Neural progenitor cell (in vitro differentiated cells): Measurements from ENCODE around the gene SPG21. TPM values are rescaled to one million over a fixed set of nuclear protein-coding genes. Genes with fewer than 3 reads are reported as not detected.

Experiments used
- DNase-seq: peaks from one replicate; pipeline ENCODE4 v3.0.0-alpha.2; 2016; ENCODE audit warnings: low spot score
- H2AFZ ChIP-seq: fragments of 200-600 bp; sonication (generic); replicated peaks from 2 replicates; pipeline ENCODE4 v1.6.1; 2016; ENCODE audit warnings: antibody characterized with exemption
- H3F3A ChIP-seq: fragments of 200-600 bp; sonication (generic); 2 replicates; pipeline ENCODE4 v1.6.1; 2016; ENCODE audit warnings: antibody characterized with exemption, low read depth
- H3K27ac ChIP-seq: fragments of 200-600 bp; sonication (generic); 2 replicates; pipeline ENCODE4 v1.5.1; 2016; ENCODE audit warnings: mild to moderate bottlenecking
- H3K27me3 ChIP-seq: fragments of 200-600 bp; sonication (generic); 2 replicates; pipeline ENCODE4 v1.6.1; 2016; ENCODE audit warnings: mild to moderate bottlenecking, moderate library complexity
- H3K36me3 ChIP-seq: fragments of 200-600 bp; sonication (generic); 2 replicates; pipeline ENCODE4 v1.5.1; 2016
- H3K4me1 ChIP-seq: fragments of 200-600 bp; sonication (generic); 2 replicates; pipeline ENCODE4 v1.6.1; 2016; ENCODE audit warnings: mixed run types
- H3K4me2 ChIP-seq: fragments of 200-600 bp; sonication (generic); 2 replicates; pipeline ENCODE4 v1.6.1; 2016
- H3K4me3 ChIP-seq: fragments of 200-600 bp; sonication (generic); 2 replicates; pipeline ENCODE4 v1.5.1; 2016
- H3K79me2 ChIP-seq: fragments of 200-600 bp; sonication (generic); 2 replicates; pipeline ENCODE4 v1.6.1; 2016; ENCODE audit warnings: low read depth
- H3K9ac ChIP-seq: fragments of 200-600 bp; sonication (generic); 2 replicates; pipeline ENCODE4 v1.6.1; 2016
- H3K9me3 ChIP-seq: fragments of 200-600 bp; sonication (generic); 2 replicates; pipeline ENCODE4 v1.5.1; 2016; ENCODE audit warnings: low read depth
- H4K20me1 ChIP-seq: fragments of 200-600 bp; sonication (generic); 2 replicates; pipeline ENCODE4 v1.6.1; 2016; ENCODE audit warnings: low read depth
- H3K27ac Mint-ChIP-seq: 3 replicates; pipeline ENCODE4 v1.8.0; 2021; ENCODE audit warnings: mixed read lengths
- H3K27me3 Mint-ChIP-seq: 2 replicates; pipeline ENCODE4 v1.8.0; 2022; ENCODE audit warnings: low read depth, mild to moderate bottlenecking, inconsistent platforms, moderate library complexity, mixed read lengths; ENCODE audit not compliant: insufficient read depth
- H3K36me3 Mint-ChIP-seq: 3 replicates; pipeline ENCODE4 v1.8.0; 2021; ENCODE audit warnings: mixed read lengths
- H3K4me1 Mint-ChIP-seq: 3 replicates; pipeline ENCODE4 v1.8.0; 2021; ENCODE audit warnings: mixed read lengths
- H3K4me3 Mint-ChIP-seq: 3 replicates; pipeline ENCODE4 v1.8.0; 2021; ENCODE audit warnings: mild to moderate bottlenecking, moderate library complexity, mixed read lengths
- H3K9me3 Mint-ChIP-seq: 3 replicates; pipeline ENCODE4 v1.8.0; 2020; ENCODE audit warnings: mixed read lengths
- EZH2 ChIP-seq: fragments of 200-600 bp; sonication (generic); IDR thresholded peaks from 2 replicates; pipeline ENCODE4 v1.6.1; 2017; ENCODE audit warnings: antibody characterized with exemption, mild to moderate bottlenecking, moderate library complexity
- EZH2phosphoT487 ChIP-seq: fragments of 200-600 bp; sonication (generic); IDR thresholded peaks from 2 replicates; pipeline ENCODE4 v1.6.1; 2017; ENCODE audit warnings: antibody characterized with exemption
- total RNA-seq: library from RNA; depleted of rRNA; stranded (reverse); fragments of >200 nt; gene quantifications from 2 replicates; pipeline ENCODE4 v1.2.3, GENCODE V29; 2015; ENCODE audit warnings: low replicate concordance
- TF ChIP-seq, protein P1 (sequence below): fragments of 200-600 bp; sonication (generic); IDR thresholded peaks from 2 replicates; pipeline ENCODE4 v1.5.1; 2017; ENCODE audit warnings: antibody characterized with exemption, mild to moderate bottlenecking

The SPG21 gene
- total RNA-seq, 1 donor from 2014 or later = 84.4 TPM

DNA sequence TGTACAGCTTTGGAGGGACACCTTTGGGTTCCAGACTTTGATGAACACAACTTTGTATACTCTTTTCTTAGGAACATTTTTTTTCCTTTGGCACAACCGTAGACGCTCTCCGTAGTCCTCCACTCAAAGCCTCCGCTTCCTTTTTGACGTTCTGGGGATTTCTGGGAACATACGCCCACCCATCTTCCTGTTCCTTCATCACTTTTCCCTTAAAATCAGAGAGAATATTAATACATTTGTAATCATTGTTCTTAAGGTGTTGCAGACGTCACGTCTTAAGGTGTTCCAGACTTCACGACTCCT is 405 bp upstream of the SPG21 start:
- peak overlapping the region; percentile 83 for H3K4me2 ChIP-seq
- Mint-ChIP-seq H3K4me3 (peak overlapping the region; percentile 90), H3K4me1 (peaks cover 36% of the 10 kb centered on the region), H3K9me3 (no peaks in the 10 kb centered on the region), H3K27me3 (peaks cover 3% of the 10 kb centered on the region), H3K36me3 (peaks cover 3% of the 10 kb centered on the region), H3K27ac (peak overlapping the region; percentile 96)
- no peak for DNase-seq
- TF ChIP-seq, protein P1, sequence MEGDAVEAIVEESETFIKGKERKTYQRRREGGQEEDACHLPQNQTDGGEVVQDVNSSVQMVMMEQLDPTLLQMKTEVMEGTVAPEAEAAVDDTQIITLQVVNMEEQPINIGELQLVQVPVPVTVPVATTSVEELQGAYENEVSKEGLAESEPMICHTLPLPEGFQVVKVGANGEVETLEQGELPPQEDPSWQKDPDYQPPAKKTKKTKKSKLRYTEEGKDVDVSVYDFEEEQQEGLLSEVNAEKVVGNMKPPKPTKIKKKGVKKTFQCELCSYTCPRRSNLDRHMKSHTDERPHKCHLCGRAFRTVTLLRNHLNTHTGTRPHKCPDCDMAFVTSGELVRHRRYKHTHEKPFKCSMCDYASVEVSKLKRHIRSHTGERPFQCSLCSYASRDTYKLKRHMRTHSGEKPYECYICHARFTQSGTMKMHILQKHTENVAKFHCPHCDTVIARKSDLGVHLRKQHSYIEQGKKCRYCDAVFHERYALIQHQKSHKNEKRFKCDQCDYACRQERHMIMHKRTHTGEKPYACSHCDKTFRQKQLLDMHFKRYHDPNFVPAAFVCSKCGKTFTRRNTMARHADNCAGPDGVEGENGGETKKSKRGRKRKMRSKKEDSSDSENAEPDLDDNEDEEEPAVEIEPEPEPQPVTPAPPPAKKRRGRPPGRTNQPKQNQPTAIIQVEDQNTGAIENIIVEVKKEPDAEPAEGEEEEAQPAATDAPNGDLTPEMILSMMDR = no peak
- no peak for TF ChIP-seq EZH2phosphoT487
- TF ChIP-seq EZH2 = no peak
- peaks cover 8% of the 10 kb centered on the region for H3K4me1 ChIP-seq
- H3K27me3 ChIP-seq = no peaks in the 10 kb centered on the region
- H3K79me2 ChIP-seq = peaks cover 32% of the 10 kb centered on the region
- H3K9ac ChIP-seq = peak overlapping the region; percentile 5
- H3K27ac ChIP-seq = no peak overlapping the region
- H3K9me3 ChIP-seq = no peaks in the 10 kb centered on the region
- H3K36me3 ChIP-seq = no peaks in the 10 kb centered on the region
- H4K20me1 ChIP-seq = peaks cover 7% of the 10 kb centered on the region
- H3F3A ChIP-seq = peaks cover 31% of the 10 kb centered on the region
- H3K4me3 ChIP-seq = peak overlapping the region; percentile 66
- peak overlapping the region; percentile 92 for H2AFZ ChIP-seq

DNA sequence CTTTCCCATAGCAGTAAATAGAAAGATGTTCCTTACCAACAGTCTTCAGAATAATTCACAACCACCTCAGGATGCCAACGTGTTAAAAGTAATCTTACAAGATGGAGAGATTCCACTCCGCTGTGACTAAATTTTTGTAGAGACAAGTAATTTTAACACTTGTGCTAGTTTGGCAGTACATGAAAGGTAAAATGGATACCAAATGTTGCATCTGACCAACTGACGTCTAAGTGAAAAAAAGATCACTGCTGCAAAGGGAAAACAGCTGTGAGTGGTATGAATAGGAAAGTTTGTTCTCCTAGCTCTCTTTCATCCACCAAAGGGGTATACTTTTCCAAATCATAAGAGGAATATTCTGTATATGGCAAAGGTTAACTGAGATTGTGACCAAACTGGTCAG is 2.6 kb downstream of the SPG21 start:
- Mint-ChIP-seq H3K9me3 (no peaks in the 10 kb centered on the region), H3K36me3 (peaks cover 7% of the 10 kb centered on the region), H3K4me3 (peak overlapping the region; percentile 1), H3K4me1 (peaks cover 44% of the 10 kb centered on the region), H3K27ac (no peak overlapping the region), H3K27me3 (peaks cover 4% of the 10 kb centered on the region)
- Histone ChIP-seq H3K27ac (no peak overlapping the region), H3K79me2 (peaks cover 32% of the 10 kb centered on the region), H2AFZ (no peak overlapping the region), H3F3A (peaks cover 31% of the 10 kb centered on the region), H3K9me3 (no peaks in the 10 kb centered on the region), H3K9ac (no peak overlapping the region), H3K4me3 (no peak overlapping the region), H3K27me3 (no peaks in the 10 kb centered on the region), H3K36me3 (no peaks in the 10 kb centered on the region), H3K4me2 (no peak overlapping the region), H4K20me1 (peaks cover 8% of the 10 kb centered on the region), H3K4me1 (peaks cover 10% of the 10 kb centered on the region)
- no peak for TF ChIP-seq EZH2
- TF ChIP-seq, protein P1 = no peak
- no peak for TF ChIP-seq EZH2phosphoT487
- DNase-seq = no peak

DNA sequence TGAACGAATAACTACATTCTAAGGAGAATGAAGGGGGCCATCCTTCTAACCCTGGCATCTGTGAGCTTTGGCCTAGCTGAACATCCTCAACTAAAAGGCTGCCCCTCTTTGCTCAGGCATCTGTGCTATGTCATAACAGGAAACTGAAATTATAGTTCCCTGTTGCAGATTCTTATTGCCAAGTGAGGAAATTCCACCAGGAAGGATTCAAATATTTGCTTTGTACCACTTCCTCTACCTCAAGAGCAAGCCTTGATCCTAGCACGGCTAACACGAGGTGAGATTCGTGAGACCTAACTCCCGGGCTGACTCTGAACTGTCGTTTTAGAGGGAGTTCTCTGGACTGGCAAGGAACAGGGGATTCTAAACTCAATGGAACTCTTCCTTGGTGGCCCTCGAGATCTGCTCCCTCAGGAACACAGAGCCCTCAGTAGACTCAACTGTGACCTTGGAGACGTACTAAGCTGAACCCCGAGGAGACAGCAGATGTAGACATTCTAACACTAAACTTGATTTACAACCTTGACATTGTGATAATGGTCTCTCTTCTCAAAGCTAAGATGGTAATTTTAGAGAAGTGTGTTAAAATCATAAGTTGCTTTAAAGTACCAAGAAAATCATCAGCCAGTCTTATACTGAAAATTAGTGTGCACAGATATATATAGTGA is 4.2 kb downstream of the SPG21 start:
- no peak for DNase-seq
- Histone ChIP-seq H3K4me2 (no peak overlapping the region), H3K9me3 (no peaks in the 10 kb centered on the region), H3K4me1 (peaks cover 21% of the 10 kb centered on the region), H3K27ac (no peak overlapping the region), H3K4me3 (no peak overlapping the region), H4K20me1 (peaks cover 8% of the 10 kb centered on the region), H3K27me3 (no peaks in the 10 kb centered on the region), H3K36me3 (no peaks in the 10 kb centered on the region), H3F3A (peaks cover 35% of the 10 kb centered on the region), H3K9ac (no peak overlapping the region), H3K79me2 (peaks cover 30% of the 10 kb centered on the region), H2AFZ (no peak overlapping the region)
- TF ChIP-seq, protein P1 = no peak
- no peak for TF ChIP-seq EZH2
- no peak overlapping the region for H3K27ac Mint-ChIP-seq
- H3K4me1 Mint-ChIP-seq = peaks cover 46% of the 10 kb centered on the region
- peaks cover 4% of the 10 kb centered on the region for H3K27me3 Mint-ChIP-seq
- no peak overlapping the region for H3K4me3 Mint-ChIP-seq
- peaks cover 7% of the 10 kb centered on the region for H3K36me3 Mint-ChIP-seq
- no peaks in the 10 kb centered on the region for H3K9me3 Mint-ChIP-seq
